Upper lobe of left lung (tissue), 6 donors: Measurements from ENCODE around the gene RSPH9. TPM values are rescaled to one million over a fixed set of nuclear protein-coding genes. Genes with fewer than 3 reads are reported as not detected.
A peak's percentile ranks its signal among the peaks of the same experiment; 100 is the strongest.

ENCODE experiments used
- ATAC-seq, 2 donors: fragments of 200-7000 bp; cut with Tn5 transposase; one replicate each; pipeline ENCODE4 v1.9.1; 2022; ENCODE audit warnings: mild to moderate bottlenecking in 2 of 2, moderate library complexity in 2 of 2; ENCODE audit not compliant: low FRiP score in 2 of 2
- DNase-seq, 2 donors: peaks; one replicate each; pipeline ENCODE4 v3.0.0-alpha.2; 2019 to 2020
- H3K27ac ChIP-seq, 4 donors: fragments of 200-600 bp; sonication (generic); one replicate each; pipeline ENCODE4 v1.5.1; 2016 to 2019
- H3K27me3 ChIP-seq, 4 donors: fragments of 200-600 bp; sonication (generic); one replicate each; pipeline ENCODE4 v1.5.1; 2017 to 2019
- H3K36me3 ChIP-seq, 4 donors: fragments of 200-600 bp; sonication (generic); one replicate each; pipeline ENCODE4 v1.5.1; 2016 to 2019
- H3K4me1 ChIP-seq, 4 donors: fragments of 200-600 bp; sonication (generic); one replicate each; pipeline ENCODE4 v1.5.1; 2018 to 2019
- H3K4me3 ChIP-seq, 4 donors: fragments of 200-600 bp; sonication (generic); one replicate each; pipeline ENCODE4 v1.5.1; 2017 to 2019; ENCODE audit warnings: mild to moderate bottlenecking in 2 of 4, moderate library complexity in 1 of 4
- H3K9me3 ChIP-seq, 4 donors: fragments of 200-600 bp; sonication (generic); one replicate each; pipeline ENCODE4 v1.5.1; 2018 to 2019
- CTCF ChIP-seq, 6 experiments: fragments of 450-650 bp in 4 of 6; fragments of 200-600 bp in 2 of 6; sonication (generic) in 2 of 6; IDR thresholded peaks; one replicate each; pipeline ENCODE4 v1.5.1; 2016 to 2019; ENCODE audit warnings: antibody characterized with exemption in 6 of 6
- EP300 ChIP-seq, 4 donors: sonication (generic); formaldehyde crosslinking; IDR thresholded peaks; one replicate each; pipeline ENCODE4 v1.5.1; 2017; ENCODE audit warnings: antibody characterized with exemption in 4 of 4, control low read depth in 2 of 4
- POLR2A ChIP-seq, 4 donors: fragments of 450-650 bp; IDR thresholded peaks; one replicate each; pipeline ENCODE4 v1.5.1; 2016 to 2017; ENCODE audit warnings: antibody characterized with exemption in 4 of 4, mild to moderate bottlenecking in 2 of 4
- POLR2AphosphoS5 ChIP-seq, 2 donors: sonication (generic); formaldehyde crosslinking; IDR thresholded peaks; one replicate each; pipeline ENCODE4 v1.5.1; 2017; ENCODE audit warnings: antibody characterized with exemption in 2 of 2
- WGBS, 2 donors: methylation state at CpG; one replicate each; pipeline ENCODE4 v1.1.5; 2017 to 2018; 5-methylcytosine and 5-hydroxymethylcytosine counted together
- total RNA-seq, 6 donors: library from RNA; depleted of rRNA in 4 of 6; stranded (reverse); fragments of >200 nt in 4 of 6; gene quantifications; one replicate each; pipeline versions ENCODE4 v1.1.0 to v1.2.1, GENCODE V29; 2016 to 2021
- donor health status: DM: no; HTN: no; CAD: no; lungs with moderate emphysema.
- donor health status: DM: no; HTN: yes; CAD: no; lungs with severe emphysema.

Gene RSPH9
- total RNA-seq, 6 donors from 2014 or later = 0.20 to 4.2 (median 2.1) TPM

GRCh38 chr6:43627008-43627825 is 17.6 kb upstream of the RSPH9 start:
- peaks cover 23 to 35% (median 29%) of the 10 kb centered on the region in 4 donors for H3K4me1 ChIP-seq
- peak in 1 of 2 donors; percentile 92 for DNase-seq
- WGBS, 2 donors = 49 to 56% methylated on average over 5 of the region's 5 CpGs
- peak overlapping the region in 1 of 4 donors; percentile 81 for H3K4me3 ChIP-seq
- peak overlapping the region; percentile 94 to 97 (median 95) for H3K27ac ChIP-seq
- H3K9me3 ChIP-seq = no peaks in the 10 kb centered on the region
- TF ChIP-seq POLR2A (IDR thresholded peaks at IDR 0.05) = no peak
- TF ChIP-seq POLR2AphosphoS5 (IDR thresholded peaks at IDR 0.05) = peak; percentile 41 to 64
- no peak for TF ChIP-seq CTCF (IDR thresholded peaks at IDR 0.05)
- peak in 1 of 4 donors; percentile 47 for TF ChIP-seq EP300 (IDR thresholded peaks at IDR 0.05)
- ATAC-seq = peak in 1 of 2 donors; percentile 28
- H3K27me3 ChIP-seq = no peaks in the 10 kb centered on the region
- peaks cover 20 to 41% (median 38%) of the 10 kb centered on the region in 4 donors for H3K36me3 ChIP-seq

- no peaks in the 10 kb centered on the region for H3K9me3 ChIP-seq
- peak overlapping the region; percentile 60 to 97 (median 88) for H3K4me3 ChIP-seq
- peak in 1 of 2 donors; percentile 0 for ATAC-seq
- H3K36me3 ChIP-seq = peaks cover 15 to 27% (median 27%) of the 10 kb centered on the region in 4 donors
- peak in 1 of 2 donors; percentile 61 for DNase-seq
- peak overlapping the region; percentile 94 to 97 (median 95) for H3K27ac ChIP-seq
- no peaks in the 10 kb centered on the region for H3K27me3 ChIP-seq
- whole genome bisulfite sequencing, 2 donors = 1 to 3% methylated on average over 22 to 24 of the region's 25 CpGs
- TF ChIP-seq CTCF (IDR thresholded peaks at IDR 0.05) (no peak), POLR2A (IDR thresholded peaks at IDR 0.05) (peak in 1 of 4 donors; percentile 1), EP300 (IDR thresholded peaks at IDR 0.05) (no peak), POLR2AphosphoS5 (IDR thresholded peaks at IDR 0.05) (peak in 1 of 2 donors; percentile 24)
- H3K4me1 ChIP-seq = peaks cover 23 to 35% (median 29%) of the 10 kb centered on the region in 4 donors
These were observed 16.3 kb upstream of the RSPH9 start for GRCh38 chr6:43628393-43629103.

- peak in 1 of 4 donors; percentile 38 for TF ChIP-seq EP300 (IDR thresholded peaks at IDR 0.05)
- TF ChIP-seq CTCF (IDR thresholded peaks at IDR 0.05) = no peak
- TF ChIP-seq POLR2AphosphoS5 (IDR thresholded peaks at IDR 0.05) = peak; percentile 83 to 88
- peak in 2 of 4 donors; percentile 35 to 64 for TF ChIP-seq POLR2A (IDR thresholded peaks at IDR 0.05)
- peak; percentile 95 to 98 for ATAC-seq
These were observed 15.7 kb upstream of the RSPH9 start, which contains the start of gene GTPBP2 for GRCh38 chr6:43629104-43629504. TSS of gene GTPBP2 (minus strand) at chr6:43629264. CDS start at chr6:43629162, 102 bp downstream.

GRCh38 chr6:43629505-43630300 is 15.1 kb upstream of the RSPH9 start:
- ATAC-seq (peak; percentile 94 to 96), DNase-seq (peak; percentile 88 to 96)
- H3K4me3 ChIP-seq = peak overlapping the region; percentile 81 to 97 (median 88)
- peaks cover 3 to 16% (median 15%) of the 10 kb centered on the region in 4 donors for H3K36me3 ChIP-seq
- TF ChIP-seq EP300 (IDR thresholded peaks at IDR 0.05) (peak in 2 of 4 donors; percentile 6 to 58), POLR2AphosphoS5 (IDR thresholded peaks at IDR 0.05) (peak; percentile 77 to 89), POLR2A (IDR thresholded peaks at IDR 0.05) (peak in 3 of 4 donors; percentile 32 to 85 (median 75)), CTCF (IDR thresholded peaks at IDR 0.05) (peak in 2 of 6 experiments; percentile 8 to 11)
- no peaks in the 10 kb centered on the region for H3K27me3 ChIP-seq
- H3K4me1 ChIP-seq = peaks cover 23 to 35% (median 29%) of the 10 kb centered on the region in 4 donors
- no peaks in the 10 kb centered on the region for H3K9me3 ChIP-seq
- WGBS, 2 donors = 0 to 1% methylated on average over 39 to 41 of the region's 41 CpGs
- peak overlapping the region; percentile 94 to 97 (median 95) for H3K27ac ChIP-seq

More at GRCh38 chr6:43629104-43629504, 15.7 kb upstream of the RSPH9 start, which contains the start of gene GTPBP2:
- H3K9me3 ChIP-seq = no peaks in the 10 kb centered on the region
- peak; percentile 97 to 100 for DNase-seq
- H3K4me1 ChIP-seq = peaks cover 23 to 35% (median 29%) of the 10 kb centered on the region in 4 donors
- peaks cover 9 to 22% (median 21%) of the 10 kb centered on the region in 4 donors for H3K36me3 ChIP-seq
- WGBS, 2 donors = 0 to 1% methylated on average over 21 to 24 of the region's 46 CpGs
- peak within 1 kb of the TSS; percentile 81 to 97 (median 88) for H3K4me3 ChIP-seq
- no peaks in the 10 kb centered on the region for H3K27me3 ChIP-seq
- H3K27ac ChIP-seq = peak within 1 kb of the TSS; percentile 94 to 97 (median 95)
